Astrocyte (in vitro differentiated cells and primary cell): Measurements from ENCODE around the gene USP48. TPM values are rescaled to one million over a fixed set of nuclear protein-coding genes. Genes with fewer than 3 reads are reported as not detected.

Source experiments
- DNase-seq: peaks from one replicate; pipeline ENCODE4 v3.0.0-alpha.2; 2010; ENCODE audit warnings: low read depth
- FAIRE-seq: peaks from 2 replicates; lab custom pipeline; 2011; peaks lifted over from hg19 to GRCh38; lab: Jason Lieb, UNC
- H2AFZ ChIP-seq: 2 replicates; pipeline ENCODE4 v1.6.0; 2012; ENCODE audit warnings: low read depth, low read length, inconsistent platforms
- H3K27ac ChIP-seq: 2 replicates; pipeline ENCODE4 v1.5.1; 2011; ENCODE audit warnings: low read depth, low read length, inconsistent platforms
- H3K27me3 ChIP-seq: 2 replicates; pipeline ENCODE4 v1.6.0; 2011; ENCODE audit warnings: low read length, inconsistent platforms; ENCODE audit not compliant: insufficient read depth
- H3K36me3 ChIP-seq: 2 replicates; pipeline ENCODE4 v1.5.1; 2011; ENCODE audit warnings: low read length, inconsistent platforms; ENCODE audit not compliant: insufficient read depth
- H3K4me1 ChIP-seq: 2 replicates; pipeline ENCODE4 v1.5.1; 2011; ENCODE audit warnings: low read length, inconsistent platforms; ENCODE audit not compliant: insufficient read depth
- H3K4me2 ChIP-seq: 2 replicates; pipeline ENCODE4 v1.6.0; 2012; ENCODE audit warnings: low read length, inconsistent platforms
- H3K4me3 ChIP-seq: 2 replicates; pipeline ENCODE4 v1.5.1; 2011; ENCODE audit warnings: low read depth, mild to moderate bottlenecking, low read length, inconsistent platforms; ENCODE audit not compliant: insufficient read depth
- H3K79me2 ChIP-seq: 2 replicates; pipeline ENCODE4 v1.6.0; 2012; ENCODE audit warnings: mild to moderate bottlenecking, low read length, inconsistent platforms; ENCODE audit not compliant: insufficient read depth
- H3K9ac ChIP-seq: 2 replicates; pipeline ENCODE4 v1.6.0; 2012; ENCODE audit warnings: mild to moderate bottlenecking, low read length, inconsistent platforms
- H3K9me3 ChIP-seq: 2 replicates; pipeline ENCODE4 v1.5.1; 2012; ENCODE audit warnings: low read depth, mild to moderate bottlenecking, low read length, inconsistent platforms; ENCODE audit not compliant: insufficient read depth
- H4K20me1 ChIP-seq: 2 replicates; pipeline ENCODE4 v1.6.0; 2012; ENCODE audit warnings: low read length, inconsistent platforms; ENCODE audit not compliant: insufficient read depth
- H3K27ac Mint-ChIP-seq: one replicate; pipeline ENCODE4 v1.8.0; 2021; ENCODE audit warnings: mild to moderate bottlenecking, mixed read lengths; ENCODE audit not compliant: unreplicated experiment
- H3K27me3 Mint-ChIP-seq: one replicate; pipeline ENCODE4 v1.8.0; 2021; ENCODE audit warnings: low read depth, mixed read lengths; ENCODE audit not compliant: unreplicated experiment
- H3K36me3 Mint-ChIP-seq: one replicate; pipeline ENCODE4 v1.8.0; 2021; ENCODE audit warnings: low read depth, mixed read lengths; ENCODE audit not compliant: unreplicated experiment
- H3K4me1 Mint-ChIP-seq: one replicate; pipeline ENCODE4 v1.8.0; 2021; ENCODE audit warnings: low read depth, mixed read lengths; ENCODE audit not compliant: unreplicated experiment
- H3K4me3 Mint-ChIP-seq: one replicate; pipeline ENCODE4 v1.8.0; 2021; ENCODE audit warnings: mild to moderate bottlenecking, moderate library complexity, mixed read lengths; ENCODE audit not compliant: unreplicated experiment
- H3K9me3 Mint-ChIP-seq: one replicate; pipeline ENCODE4 v1.8.0; 2021; ENCODE audit warnings: mild to moderate bottlenecking, mixed read lengths; ENCODE audit not compliant: unreplicated experiment
- CTCF ChIP-seq: IDR thresholded peaks from 2 replicates; pipeline ENCODE4 v1.5.1; 2011; ENCODE audit warnings: low read depth, mild to moderate bottlenecking, inconsistent platforms, low read length, moderate library complexity; ENCODE audit not compliant: insufficient read depth
- EZH2 ChIP-seq: IDR thresholded peaks from 2 replicates; pipeline ENCODE4 v1.6.1; 2012; ENCODE audit warnings: mild to moderate bottlenecking, low read length, inconsistent platforms; ENCODE audit not compliant: insufficient read depth
- total RNA-seq: library from RNA; stranded (reverse); gene quantifications from 2 replicates; pipeline ENCODE4 v1.2.1, GENCODE V29; 2021

The USP48 gene
- total RNA-seq, 1 donor from 2014 or later = 85.7 TPM

- Histone ChIP-seq H3K79me2 (no peaks in the 10 kb centered on the region), H3K4me2 (no peak overlapping the region), H3K9ac (no peak overlapping the region), H3K4me3 (no peak overlapping the region), H4K20me1 (peaks cover 18% of the 10 kb centered on the region), H3K9me3 (no peaks in the 10 kb centered on the region), H3K4me1 (peaks cover 10% of the 10 kb centered on the region), H2AFZ (no peak overlapping the region), H3K36me3 (peaks cover 24% of the 10 kb centered on the region), H3K27ac (no peak overlapping the region), H3K27me3 (no peaks in the 10 kb centered on the region)
- H3K4me1 Mint-ChIP-seq = peaks cover 19% of the 10 kb centered on the region
- H3K27me3 Mint-ChIP-seq = no peaks in the 10 kb centered on the region
- H3K27ac Mint-ChIP-seq = no peak overlapping the region
- FAIRE-seq (no peak), DNase-seq (no peak)
- TF ChIP-seq EZH2 = no peak
- no peak for TF ChIP-seq CTCF
- H3K4me3 Mint-ChIP-seq = no peak overlapping the region
- no peaks in the 10 kb centered on the region for H3K9me3 Mint-ChIP-seq
- H3K36me3 Mint-ChIP-seq = peaks cover 25% of the 10 kb centered on the region
Observed at GRCh38 chr1:21700094-21700493, 82.9 kb downstream of the USP48 start.

- no peak for FAIRE-seq
- Histone ChIP-seq H3K27me3 (no peaks in the 10 kb centered on the region), H3K9ac (no peak overlapping the region), H3K4me3 (no peak overlapping the region), H3K9me3 (no peaks in the 10 kb centered on the region), H4K20me1 (peaks cover 6% of the 10 kb centered on the region), H3K27ac (peak overlapping the region; percentile 26), H3K79me2 (no peaks in the 10 kb centered on the region), H3K4me2 (no peak overlapping the region), H3K36me3 (peaks cover 33% of the 10 kb centered on the region), H2AFZ (no peak overlapping the region), H3K4me1 (peaks cover 3% of the 10 kb centered on the region)
- H3K36me3 Mint-ChIP-seq = peaks cover 22% of the 10 kb centered on the region
- no peaks in the 10 kb centered on the region for H3K27me3 Mint-ChIP-seq
- H3K4me1 Mint-ChIP-seq = no peaks in the 10 kb centered on the region
- peak; percentile 84 for DNase-seq
- no peak overlapping the region for H3K27ac Mint-ChIP-seq
- no peak overlapping the region for H3K4me3 Mint-ChIP-seq
- no peaks in the 10 kb centered on the region for H3K9me3 Mint-ChIP-seq
- TF ChIP-seq EZH2 (no peak), CTCF (no peak)
Observed at GRCh38 chr1:21696931-21697330, 86.0 kb downstream of the USP48 start.

- Mint-ChIP-seq H3K4me1 (peaks cover 2% of the 10 kb centered on the region), H3K27me3 (no peaks in the 10 kb centered on the region), H3K4me3 (no peak overlapping the region), H3K27ac (no peak overlapping the region), H3K36me3 (peaks cover 21% of the 10 kb centered on the region), H3K9me3 (no peaks in the 10 kb centered on the region)
- H3K27ac ChIP-seq = no peak overlapping the region
- no peaks in the 10 kb centered on the region for H3K79me2 ChIP-seq
- H3K9me3 ChIP-seq = no peaks in the 10 kb centered on the region
- H3K4me3 ChIP-seq = no peak overlapping the region
- peaks cover 27% of the 10 kb centered on the region for H3K36me3 ChIP-seq
- no peak overlapping the region for H3K9ac ChIP-seq
- H3K4me1 ChIP-seq = peaks cover 3% of the 10 kb centered on the region
- H3K27me3 ChIP-seq = no peaks in the 10 kb centered on the region
- no peak for DNase-seq
- no peak for FAIRE-seq
- no peak overlapping the region for H3K4me2 ChIP-seq
- peaks cover 6% of the 10 kb centered on the region for H4K20me1 ChIP-seq
- no peak overlapping the region for H2AFZ ChIP-seq
- TF ChIP-seq CTCF (no peak), EZH2 (no peak)
Observed at GRCh38 chr1:21693732-21694131, 89.2 kb downstream of the USP48 start.
